CD4-positive, alpha-beta T cell treated with Interleukin-17A for 4 hours (primary cell): ENCODE data around the gene HMGB1.
A peak's percentile ranks its signal among the peaks of the same experiment; 100 is the strongest.

Source experiments
- DNase-seq: peaks from one replicate; pipeline ENCODE4 v3.0.0-alpha.2; 2020; ENCODE audit warnings: mixed read lengths

HMGB1 gene

DNA sequence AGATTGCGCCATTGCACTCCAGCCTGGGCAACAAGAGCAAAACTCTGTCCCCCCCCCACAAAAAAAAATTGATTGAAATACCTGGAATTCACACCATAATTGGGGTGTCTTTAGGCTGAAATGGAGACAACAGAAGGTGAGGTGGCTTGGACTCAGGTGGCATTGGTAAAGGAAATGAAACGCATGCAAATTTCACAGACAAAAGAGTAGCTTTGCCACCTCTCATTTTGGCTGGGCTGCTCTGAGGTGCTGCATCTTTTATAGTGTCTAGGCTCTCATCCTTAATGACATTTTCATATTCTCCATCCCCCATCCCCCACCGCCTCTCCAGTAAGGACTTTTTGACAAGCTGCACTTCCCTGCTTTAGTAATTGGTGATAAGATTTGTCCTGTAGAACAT lies 36.5 kb downstream of the HMGB1 start:
- DNase-seq = no peak

DNA sequence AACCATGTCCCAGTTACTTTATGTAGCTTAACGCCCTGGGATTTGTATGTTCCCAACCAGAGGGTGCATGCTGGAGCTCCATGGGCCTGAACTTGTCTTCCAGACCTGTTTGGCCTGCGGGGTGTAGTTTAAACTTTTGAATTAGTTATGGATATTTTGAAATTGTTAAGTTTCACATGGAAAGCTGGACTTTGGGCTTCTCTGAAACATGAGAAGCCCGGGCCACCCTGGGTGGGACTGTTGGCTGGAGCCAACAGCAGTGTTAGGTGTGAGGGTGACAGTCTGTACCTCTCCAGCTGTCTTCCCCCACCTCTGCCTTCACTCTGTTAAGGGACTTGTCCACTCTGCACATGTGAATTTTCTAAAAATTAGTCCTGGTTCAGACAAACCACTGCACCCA lies 41.8 kb downstream of the HMGB1 start:
- no peak for DNase-seq

DNA sequence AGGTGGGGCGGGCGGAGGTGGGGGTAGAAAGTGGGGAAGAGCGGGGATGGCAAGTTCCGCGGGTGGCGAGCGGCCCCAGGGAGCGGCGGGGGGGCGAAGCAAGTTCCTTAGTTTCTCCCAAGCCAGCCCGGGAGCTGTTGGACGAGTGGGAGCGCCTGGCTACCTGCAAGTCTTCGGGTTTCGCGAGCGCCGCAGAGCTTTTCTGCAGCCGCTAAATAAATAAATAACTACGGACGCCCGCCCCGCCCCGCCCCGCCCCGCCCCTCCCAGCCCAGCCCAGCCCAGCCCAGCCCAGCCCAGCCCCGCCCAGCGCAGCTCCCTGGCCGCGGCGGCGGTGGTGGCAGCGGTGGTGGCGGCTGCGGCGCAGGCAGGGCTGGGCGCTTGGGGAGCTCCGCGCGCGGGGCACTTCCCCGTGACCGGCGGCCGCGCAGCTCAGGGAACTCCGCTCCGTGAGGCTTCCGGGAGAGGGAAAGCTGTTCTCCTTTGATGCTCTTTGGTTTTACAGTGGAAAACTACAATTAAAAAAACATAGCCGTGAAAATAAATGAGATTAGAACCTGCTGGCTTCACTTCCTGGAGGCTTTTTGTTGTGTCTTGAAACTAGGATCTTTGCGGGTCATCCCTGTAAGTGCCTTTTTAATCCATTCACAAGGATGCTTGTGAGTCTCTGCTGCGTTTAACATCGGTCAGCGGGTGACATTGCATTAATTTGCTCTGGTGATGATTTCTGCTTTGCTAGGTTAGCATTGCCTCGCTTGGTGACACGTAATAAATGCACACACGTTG lies 43.5 kb downstream of the HMGB1 start, which contains the start of gene UBE2L5:
Gene UBE2L5 (plus strand): TSS at position 440 of the 786 bp plus-strand sequence. CDS start 5,498 bp downstream, outside the sequence.
- DNase-seq = peak; percentile 82

DNA sequence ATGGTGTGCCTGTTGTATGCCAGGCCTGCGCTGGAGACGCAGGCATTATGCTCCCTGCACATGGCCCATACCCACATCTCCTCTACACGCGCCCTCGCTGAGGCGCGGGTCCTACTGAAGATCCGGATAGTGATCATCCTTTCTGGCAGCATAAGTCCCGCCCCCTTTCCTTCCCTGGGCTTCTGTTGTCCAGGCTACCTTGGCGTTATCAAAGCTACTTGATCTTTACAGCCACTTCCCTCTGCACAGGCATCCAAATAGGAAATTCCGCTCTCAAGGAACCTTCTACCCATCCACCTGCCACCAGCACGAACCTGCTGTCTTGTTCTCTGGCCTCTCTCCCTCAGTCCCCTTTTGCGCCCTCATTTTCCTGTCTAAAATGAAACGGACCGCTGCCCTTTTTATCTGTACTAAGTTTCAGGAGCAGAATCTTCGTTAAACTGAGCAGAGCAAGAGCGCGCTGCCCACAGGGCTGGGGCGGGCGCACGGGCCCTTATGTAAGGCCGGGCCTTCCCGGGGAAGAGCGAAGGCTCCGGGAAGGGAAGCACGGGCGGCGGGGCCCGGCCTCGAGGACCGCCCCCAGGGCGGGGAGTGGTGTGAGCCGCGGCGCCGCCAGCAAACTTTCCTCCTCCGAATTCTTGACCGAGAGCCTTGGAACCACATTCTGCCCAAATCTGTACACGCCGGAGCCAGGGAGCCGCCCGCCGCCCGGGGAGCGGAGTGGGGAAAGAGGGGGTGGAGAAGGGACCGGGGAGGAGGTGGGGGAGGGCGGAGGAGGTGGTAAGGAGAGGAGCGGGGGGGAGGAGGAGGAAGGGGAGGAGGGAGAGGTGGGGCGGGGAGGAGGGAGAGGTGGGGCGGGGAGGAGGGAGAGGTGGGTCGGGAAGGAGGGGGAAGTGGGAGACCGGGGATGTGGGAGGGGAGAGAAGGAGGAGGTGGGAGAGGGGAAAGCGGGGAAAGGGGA lies 44.4 kb downstream of the HMGB1 start:
- peak; percentile 69 for DNase-seq

DNA sequence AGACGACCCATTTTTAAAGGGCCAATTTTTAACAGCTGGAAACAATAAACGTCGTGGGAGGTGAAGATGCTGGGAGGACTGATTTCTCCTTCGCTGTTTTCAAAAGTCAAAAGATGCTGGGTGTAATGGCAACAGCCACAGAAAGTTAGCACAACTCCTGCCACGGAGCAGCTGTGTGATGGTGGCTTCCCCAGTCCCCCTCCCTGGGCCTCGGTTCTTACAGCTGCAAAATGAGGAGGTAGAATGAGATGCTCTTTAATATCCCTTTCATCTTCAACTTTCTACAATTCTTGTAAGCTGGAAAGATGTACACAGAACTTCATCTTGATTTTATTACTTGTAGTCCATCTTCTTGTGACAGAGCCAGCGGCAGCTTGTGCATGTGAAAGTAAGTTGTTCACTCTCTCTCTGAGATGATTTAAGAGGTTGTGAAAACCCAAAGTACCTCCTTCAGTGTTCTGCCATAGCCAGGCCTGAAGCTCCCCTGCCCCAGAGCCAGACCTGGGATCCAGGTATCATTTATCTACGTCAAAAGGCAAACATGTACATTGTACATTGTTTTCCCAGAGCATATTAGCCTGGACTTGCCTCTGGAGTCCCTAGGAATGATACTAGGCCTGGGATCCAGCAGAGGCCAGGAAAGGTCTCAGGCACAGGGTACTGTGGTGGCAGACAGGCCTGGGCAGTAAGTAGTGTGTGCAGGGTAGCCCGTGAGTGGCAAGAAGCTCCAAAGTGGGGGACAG lies 46.8 kb downstream of the HMGB1 start:
- no peak for DNase-seq

DNA sequence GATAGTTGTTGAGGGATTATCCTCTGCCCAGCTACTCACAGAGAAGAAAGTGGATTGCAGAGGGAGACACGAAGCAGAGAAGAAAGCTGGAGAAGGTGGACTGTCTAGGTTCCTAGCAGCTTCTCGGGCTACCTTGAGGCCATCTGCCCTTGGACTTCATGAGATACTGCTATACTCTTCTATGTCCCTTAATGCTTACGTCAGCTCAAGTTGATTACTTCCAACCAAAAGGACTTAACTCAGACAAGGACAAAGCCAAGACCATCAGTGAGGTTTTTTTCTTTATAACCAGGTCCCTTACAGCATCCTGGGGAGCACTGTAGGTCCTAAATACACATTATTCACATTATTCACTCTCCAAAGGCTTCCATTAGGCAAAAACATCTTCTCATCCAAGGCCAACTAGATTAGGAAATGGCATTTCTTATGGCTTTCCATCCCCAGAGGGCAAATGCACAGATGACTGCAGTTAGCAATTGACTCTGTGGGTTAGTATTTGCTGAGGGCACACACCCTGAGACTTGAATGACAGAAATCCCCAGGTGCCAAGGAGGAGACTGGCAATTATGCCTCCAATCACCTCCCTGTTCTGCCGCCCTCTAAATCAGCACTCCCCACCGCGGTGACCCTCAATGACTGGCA lies 47.5 kb downstream of the HMGB1 start:
- DNase-seq = no peak

DNA sequence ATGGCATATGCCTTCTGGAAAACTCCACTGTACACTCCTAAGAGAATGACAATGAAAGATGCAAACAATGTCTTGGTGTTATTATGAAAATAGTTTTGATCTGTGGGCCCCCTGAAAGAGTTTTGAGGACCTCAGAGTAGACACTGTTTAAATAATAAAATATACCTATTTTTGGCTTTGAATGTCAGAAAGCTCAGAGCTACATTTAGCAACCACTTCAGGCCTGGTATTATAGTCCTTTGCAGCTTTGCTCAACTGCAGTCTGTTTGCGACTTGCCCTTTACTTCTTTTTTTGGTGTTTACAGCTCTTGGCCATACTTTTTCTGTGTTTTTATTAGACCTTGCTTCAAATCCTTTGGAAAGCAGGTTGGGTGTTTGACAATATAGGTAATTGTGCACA lies 49.3 kb downstream of the HMGB1 start:
- DNase-seq = no peak

DNA sequence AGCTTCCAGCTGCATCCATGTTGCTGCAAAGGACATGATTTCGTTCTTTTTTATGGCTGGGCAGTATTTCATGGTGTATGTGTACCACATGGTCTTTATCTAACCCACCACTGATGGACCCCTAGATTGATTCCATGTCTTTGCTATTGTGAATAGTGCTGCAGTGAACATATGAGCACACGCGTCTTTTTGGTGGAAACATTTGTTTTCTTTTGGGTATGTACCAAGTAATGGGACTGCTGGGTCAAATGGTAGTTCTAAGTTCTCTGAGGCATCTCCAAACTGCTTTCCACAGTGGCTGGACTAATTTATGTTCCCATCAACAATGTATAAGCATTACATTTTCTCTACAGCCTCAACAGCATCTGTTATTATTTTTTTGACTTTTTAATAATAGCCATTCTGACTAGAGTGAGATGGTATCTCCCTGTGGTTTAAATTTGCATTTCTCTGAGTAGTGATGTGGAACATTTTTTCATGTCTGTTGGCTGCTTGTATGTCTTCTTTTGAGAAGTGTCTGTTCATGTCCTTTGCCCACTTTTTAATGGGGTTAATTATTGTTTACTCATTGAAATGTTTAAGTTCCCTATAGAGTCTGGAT lies 50.2 kb downstream of the HMGB1 start:
- no peak for DNase-seq

DNA sequence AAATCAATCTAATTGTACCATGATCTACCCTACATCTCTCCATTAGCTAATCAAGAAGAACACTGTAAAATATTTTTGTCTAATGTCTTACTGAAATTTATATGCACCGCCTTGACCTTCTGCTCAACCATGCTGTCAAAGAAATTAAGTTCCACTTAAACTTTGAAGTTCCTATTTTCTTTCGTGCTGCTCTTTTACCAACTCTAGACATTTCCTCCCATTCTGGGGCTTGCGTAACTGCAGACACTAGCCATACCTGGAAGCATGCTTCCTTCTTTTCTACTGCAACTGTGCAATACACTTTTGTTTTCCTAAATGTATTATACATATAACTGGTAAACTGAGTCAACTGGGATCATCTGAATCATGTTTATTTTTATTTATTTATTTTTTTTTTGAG lies 51.9 kb downstream of the HMGB1 start:
- DNase-seq = no peak

DNA sequence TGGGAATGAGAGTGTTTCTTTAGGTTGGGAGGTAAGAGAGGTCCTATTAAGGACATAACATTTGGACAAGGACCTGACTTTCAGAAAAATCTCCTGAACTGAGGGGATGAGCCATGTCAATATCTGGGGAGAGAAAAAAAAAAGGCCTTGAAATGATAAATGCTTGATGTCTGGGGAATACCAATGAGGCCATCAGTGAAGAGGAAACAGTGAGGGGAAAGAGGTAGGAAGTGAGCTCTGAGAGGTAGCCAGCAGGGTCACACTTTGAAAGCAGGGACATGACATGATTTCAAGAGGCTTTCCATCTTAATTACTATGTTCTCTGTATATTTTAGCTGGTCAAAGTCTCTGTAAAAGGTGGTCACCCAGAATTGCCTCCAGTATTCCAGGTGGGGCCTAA lies 53.4 kb downstream of the HMGB1 start:
- DNase-seq = no peak

DNA sequence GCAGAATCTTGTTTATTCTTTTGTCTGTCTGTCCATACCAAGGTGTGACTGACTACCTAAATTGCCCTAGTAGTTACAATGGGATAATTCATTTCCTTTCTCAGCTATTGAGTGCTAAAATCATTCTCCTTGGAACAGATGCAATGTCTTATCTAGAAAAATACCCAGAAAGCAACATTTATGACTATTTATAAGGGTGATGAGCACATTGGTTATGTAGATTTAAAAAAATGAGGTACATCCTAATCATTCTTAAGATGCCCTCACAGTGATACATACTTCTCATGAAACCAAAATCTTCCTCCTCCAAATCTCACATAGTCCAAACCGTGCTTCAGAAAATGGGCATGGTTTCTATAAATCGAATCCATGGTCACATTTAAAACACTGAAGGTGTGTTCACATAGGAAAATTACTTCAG lies 55.0 kb downstream of the HMGB1 start:
- no peak for DNase-seq

DNA sequence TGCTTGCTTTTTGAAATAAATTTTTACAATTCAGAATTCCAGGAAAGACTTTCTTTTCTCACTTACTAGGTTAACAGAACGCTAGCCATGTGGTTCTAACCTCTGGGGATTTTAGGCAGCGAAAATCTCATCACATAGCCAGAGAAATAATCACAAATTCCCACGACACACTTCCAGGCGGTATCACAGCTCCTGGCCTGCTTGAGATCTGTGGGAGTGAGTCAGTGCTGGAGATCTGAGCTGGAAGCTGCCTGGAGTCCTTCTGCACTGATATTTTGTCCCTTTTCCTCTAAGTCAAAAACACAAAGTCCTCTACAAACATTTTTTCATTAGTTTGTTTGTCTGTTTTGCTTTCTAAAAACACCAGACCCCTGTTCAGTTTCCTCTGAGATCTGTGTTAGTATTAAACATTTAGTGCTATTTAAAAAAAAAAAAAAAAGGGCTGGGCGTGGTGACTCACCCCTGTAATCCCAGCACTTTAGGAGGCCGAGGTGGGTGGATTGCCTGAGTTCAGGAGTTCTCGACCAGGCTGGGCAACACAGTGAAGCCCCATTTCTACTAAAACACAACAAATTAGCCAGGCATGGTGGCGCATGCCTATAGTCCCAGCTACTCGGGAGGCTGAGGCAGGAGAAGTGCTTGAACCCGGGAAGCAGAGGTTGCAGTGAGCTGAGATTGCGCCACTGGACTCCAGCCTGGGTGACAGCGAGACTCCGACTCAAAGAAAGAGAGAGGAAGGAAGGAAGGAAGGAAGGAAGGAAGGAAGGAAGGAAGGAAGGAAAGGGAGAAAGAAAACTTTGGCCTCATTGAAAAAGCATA lies 55.6 kb downstream of the HMGB1 start:
- no peak for DNase-seq

DNA sequence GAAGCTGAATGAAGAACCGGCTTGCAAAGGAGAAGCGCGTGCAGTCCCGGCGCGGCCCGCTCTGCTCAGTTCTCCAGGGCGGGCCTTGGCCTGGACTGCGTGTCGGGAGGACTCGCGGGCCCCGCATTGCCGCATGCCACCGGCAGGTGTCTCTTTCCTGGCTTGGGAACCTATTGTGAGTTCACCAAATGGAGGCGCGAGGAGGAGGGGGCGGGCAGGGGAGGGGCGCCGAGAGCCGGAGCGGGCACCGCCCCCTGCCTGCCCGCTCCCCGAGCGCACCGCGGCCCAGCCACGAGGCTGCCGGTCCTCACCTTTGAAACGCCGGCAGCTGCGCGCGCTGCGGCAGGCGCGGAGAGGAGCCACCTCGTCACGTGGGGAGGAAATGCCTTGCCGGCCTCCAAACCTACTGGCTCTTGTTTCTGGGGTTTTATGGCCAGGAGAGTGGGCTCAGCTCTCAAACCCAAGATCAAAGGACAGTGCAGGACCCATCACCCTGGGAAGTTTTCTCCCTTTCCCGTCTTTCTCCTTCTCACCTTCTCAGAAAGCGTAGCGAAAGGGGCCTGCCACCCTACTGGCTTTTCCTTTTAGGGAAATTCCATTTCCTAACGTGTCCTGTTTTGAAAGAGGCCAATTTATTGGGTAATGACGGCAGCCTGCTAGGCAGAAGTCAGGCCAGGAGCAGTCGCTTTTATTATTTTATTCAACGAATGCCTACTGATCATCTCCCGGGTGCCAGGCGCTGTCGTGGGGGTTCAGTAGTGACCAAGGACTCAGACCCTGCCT lies 57.2 kb downstream of the HMGB1 start:
- peak; percentile 96 for DNase-seq

DNA sequence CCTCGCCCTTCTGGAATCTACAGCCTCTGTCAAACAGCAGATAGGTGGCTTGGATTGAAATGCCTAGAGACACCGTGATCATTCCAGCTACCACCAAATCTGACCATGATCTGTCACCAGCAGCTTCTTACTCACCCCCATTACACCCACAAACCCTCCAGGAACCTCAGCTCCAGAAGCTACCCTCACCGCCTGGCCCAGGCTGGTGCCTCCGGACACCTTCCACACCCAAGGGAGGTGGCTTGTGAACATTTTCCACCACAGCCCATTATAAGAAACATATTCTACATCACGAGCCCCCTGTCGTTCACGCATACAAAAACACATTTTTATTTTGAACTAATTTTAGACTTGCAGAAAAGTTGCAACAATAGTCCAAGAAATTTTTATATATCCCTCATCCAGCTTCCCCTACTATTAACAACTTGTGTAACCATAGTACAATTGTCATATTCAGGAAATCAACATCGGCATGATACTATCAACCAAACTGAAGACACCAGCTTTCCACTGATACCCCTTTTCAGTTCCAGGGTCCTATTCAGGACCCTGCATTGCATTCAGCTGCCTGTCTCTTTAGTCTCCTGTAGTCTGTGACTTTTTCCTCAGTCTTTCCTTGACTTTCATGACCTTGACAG lies 58.8 kb downstream of the HMGB1 start:
- no peak for DNase-seq
